ENCODE results near the gene MRPL42. TPM values are rescaled to one million over a fixed set of nuclear protein-coding genes. Genes with fewer than 3 reads are reported as not detected.

The MRPL42 gene
- total RNA-seq, 4 donors from 2014 or later = 15.6 to 66.4 (median 27.2) TPM

GRCh38 chr12:93448796-93449195 is 18.5 kb upstream of the MRPL42 start:
- no peak for TF ChIP-seq CTCF (IDR thresholded peaks at IDR 0.05; ENCODE audit: low read depth)

DNA sequence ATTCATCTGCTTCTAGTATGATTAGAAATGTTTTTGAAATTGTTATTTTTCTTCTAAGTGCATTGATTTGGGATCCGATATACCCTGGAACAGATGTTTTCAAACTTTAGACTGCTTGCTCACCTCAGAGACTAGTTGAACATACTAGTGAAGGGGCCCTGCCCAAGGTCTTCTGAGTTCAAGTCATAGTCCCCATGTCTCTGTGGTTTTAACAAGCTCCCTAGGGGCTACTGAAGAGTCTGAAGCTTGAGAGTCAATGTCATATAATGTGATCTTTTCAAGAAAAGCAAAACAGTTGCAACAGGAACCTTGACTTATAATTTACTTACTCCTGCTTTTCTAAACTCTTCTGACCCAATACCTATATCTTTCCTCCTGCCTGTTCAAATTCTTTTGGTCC is 18.0 kb upstream of the MRPL42 start:
- no peak for TF ChIP-seq CTCF (IDR thresholded peaks at IDR 0.05; ENCODE audit: low read depth)

DNA sequence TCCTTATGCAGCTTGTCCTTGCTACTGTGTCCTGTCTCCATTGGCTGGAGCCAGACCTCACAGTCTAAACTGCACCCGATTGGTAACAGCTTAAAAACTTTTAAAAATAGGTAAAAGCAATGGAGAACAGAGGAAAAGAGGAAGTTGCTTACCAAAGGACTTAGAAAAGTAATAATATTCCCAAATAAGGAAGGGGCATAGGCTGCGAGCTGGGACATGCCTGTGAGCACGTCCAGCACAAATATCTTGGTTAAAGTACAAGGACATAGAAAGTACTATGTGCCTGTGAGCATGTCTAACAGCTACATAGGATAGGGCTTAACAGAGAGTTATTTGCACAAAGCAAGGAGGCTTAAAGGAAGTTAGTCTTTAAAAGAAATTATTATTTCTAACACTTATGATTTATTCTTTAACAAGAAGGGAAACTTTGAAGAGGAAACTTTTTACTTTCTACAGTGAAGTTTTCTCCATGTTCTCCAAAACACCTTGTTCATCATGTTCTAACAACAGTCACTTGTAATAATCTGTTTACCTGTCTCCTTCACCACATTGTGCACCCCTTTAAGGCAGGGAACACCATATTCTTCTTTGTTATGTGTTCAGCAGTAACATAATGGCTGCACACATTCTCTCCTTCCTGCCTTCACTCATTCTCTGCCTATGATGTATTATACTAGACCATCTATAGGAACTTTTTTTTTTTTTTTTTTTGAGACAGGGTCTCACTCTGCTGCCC is 15.7 kb upstream of the MRPL42 start:
- no peak for TF ChIP-seq CTCF (IDR thresholded peaks at IDR 0.05; ENCODE audit: low read depth)

DNA sequence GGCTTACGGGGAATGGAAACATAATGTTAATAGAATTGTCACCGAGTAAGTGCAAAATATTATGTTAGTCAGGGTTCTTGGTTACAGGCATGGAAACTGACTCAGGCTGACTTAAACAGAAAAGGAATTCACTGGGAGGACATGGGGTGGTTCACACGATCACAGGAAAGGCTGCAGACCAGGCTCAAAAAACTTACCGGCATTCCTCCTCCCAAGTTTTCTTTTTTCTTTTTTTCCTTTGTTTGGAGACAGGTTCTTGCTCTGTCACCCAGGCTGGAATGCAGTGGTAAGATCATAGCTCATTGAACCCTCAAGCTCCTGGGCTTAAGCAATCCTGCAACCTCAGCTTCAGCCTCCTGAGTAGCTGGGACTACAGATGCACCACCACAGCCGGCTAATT is 13.7 kb upstream of the MRPL42 start:
- TF ChIP-seq CTCF (IDR thresholded peaks at IDR 0.05; ENCODE audit: low read depth) = no peak

DNA sequence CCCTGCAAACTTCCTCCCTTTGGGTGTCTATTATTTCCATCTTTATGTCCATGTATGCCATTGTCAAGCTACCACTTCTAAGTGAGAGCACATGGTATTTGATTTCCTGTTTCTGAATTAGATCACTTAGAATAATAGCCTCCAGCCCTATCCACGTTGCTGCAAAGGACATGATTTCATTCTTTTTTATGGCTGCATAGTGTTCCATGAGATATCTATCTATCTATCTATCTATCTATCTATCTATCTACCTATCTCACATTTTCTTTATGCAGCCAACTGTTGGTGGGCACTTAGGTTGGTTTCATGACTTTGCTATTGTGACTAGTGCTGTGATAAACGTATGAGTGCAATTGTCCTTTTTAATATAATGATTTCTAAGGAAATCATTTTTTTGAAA is 11.2 kb upstream of the MRPL42 start:
- no peak for TF ChIP-seq CTCF (IDR thresholded peaks at IDR 0.05; ENCODE audit: low read depth)

DNA sequence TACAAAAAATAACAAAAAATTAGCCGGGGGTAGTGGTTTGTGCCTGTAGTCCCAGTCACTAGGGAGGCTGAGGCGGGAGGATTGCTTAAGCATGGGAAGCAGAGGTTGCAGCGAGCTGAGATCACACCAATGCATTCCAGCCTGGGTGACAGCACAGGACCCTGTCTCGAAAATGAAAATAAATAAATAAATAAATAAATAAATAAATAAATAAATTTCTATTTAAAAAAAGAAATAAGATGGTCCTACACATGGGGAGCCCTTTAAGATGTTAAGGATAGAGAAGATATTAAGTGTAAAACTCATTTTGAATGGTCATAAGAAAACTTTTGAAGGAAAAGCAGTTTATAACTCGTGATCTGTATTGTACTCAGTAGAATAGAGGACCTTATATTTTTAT is 8.2 kb upstream of the MRPL42 start:
- no peak for TF ChIP-seq CTCF (IDR thresholded peaks at IDR 0.05; ENCODE audit: low read depth)

- no peak for TF ChIP-seq CTCF (IDR thresholded peaks at IDR 0.05; ENCODE audit: low read depth)
Observed at GRCh38 chr12:93460003-93460402, 7.3 kb upstream of the MRPL42 start.
